OCI-LY1 (cell line): ENCODE measurements around the gene MAST4.

Source experiments
- EZH2 ChIP-seq: fragments of 200-600 bp; sonication (generic), shearing (Covaris generic); IDR thresholded peaks from 2 replicates; pipeline ENCODE4 v1.8.0; 2017; ENCODE audit warnings: borderline replicate concordance, mixed run types, mild to moderate bottlenecking, antibody characterized with exemption, low read length, moderate library complexity, mixed read lengths
- TF ChIP-seq, protein P1 (sequence below): fragments of 200-600 bp; sonication (generic), shearing (Covaris generic); IDR thresholded peaks from 2 replicates; pipeline ENCODE4 v1.5.1; 2017; ENCODE audit warnings: mild to moderate bottlenecking, antibody characterized with exemption, low read length, moderate library complexity, mixed read lengths

DNA sequence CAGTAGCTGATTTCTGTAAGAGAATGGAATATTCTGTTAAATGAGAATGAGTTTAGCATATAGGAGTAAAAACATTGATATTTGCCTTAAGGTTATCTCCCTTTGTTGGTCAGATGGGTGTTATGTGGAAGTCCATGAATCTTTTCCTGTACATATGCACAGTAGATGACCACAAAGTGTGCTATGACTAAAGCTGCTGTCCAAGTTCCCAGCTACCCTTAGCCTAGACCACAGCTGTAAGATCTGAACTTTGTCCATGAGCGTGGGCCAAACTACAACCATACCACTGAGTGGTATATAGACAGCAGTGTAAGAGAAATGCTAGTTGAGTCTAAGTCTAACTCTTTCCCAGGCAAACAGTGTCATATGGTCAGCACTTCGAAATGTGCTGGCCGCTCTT is 551.6 kb downstream of the MAST4 start:
- TF ChIP-seq, protein P1, sequence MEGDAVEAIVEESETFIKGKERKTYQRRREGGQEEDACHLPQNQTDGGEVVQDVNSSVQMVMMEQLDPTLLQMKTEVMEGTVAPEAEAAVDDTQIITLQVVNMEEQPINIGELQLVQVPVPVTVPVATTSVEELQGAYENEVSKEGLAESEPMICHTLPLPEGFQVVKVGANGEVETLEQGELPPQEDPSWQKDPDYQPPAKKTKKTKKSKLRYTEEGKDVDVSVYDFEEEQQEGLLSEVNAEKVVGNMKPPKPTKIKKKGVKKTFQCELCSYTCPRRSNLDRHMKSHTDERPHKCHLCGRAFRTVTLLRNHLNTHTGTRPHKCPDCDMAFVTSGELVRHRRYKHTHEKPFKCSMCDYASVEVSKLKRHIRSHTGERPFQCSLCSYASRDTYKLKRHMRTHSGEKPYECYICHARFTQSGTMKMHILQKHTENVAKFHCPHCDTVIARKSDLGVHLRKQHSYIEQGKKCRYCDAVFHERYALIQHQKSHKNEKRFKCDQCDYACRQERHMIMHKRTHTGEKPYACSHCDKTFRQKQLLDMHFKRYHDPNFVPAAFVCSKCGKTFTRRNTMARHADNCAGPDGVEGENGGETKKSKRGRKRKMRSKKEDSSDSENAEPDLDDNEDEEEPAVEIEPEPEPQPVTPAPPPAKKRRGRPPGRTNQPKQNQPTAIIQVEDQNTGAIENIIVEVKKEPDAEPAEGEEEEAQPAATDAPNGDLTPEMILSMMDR = no peak
- TF ChIP-seq EZH2 = no peak
